HUES48 (cell line): ENCODE results near the gene FOXD3.
"Not testable (repeated sequence)": the region's sequence is repeated elsewhere in the genome, so short reads cannot be mapped to it uniquely, and the experiment has no call there.

Experiments
- H3K27ac ChIP-seq: one replicate; pipeline ENCODE4 v1.7.0; 2013; ENCODE audit warnings: low read depth, low read length, inconsistent platforms
- H3K27me3 ChIP-seq: 2 replicates; pipeline ENCODE4 v1.6.1; 2013; ENCODE audit warnings: mild to moderate bottlenecking, low read length; ENCODE audit not compliant: control insufficient read depth, insufficient read depth
- H3K36me3 ChIP-seq: 2 replicates; pipeline ENCODE4 v1.6.1; 2013; ENCODE audit warnings: low read length; ENCODE audit not compliant: control insufficient read depth, insufficient read depth
- H3K4me1 ChIP-seq: 2 replicates; pipeline ENCODE4 v1.6.1; 2013; ENCODE audit warnings: mild to moderate bottlenecking, low read length; ENCODE audit not compliant: control insufficient read depth, insufficient read depth
- H3K4me3 ChIP-seq: 2 replicates; pipeline ENCODE4 v1.5.1; 2013; ENCODE audit warnings: mild to moderate bottlenecking, low read depth, low read length
- H3K9ac ChIP-seq: 2 replicates; pipeline ENCODE4 v1.6.1; 2013; ENCODE audit warnings: mild to moderate bottlenecking, low read depth, low read length, moderate library complexity
- H3K9me3 ChIP-seq: 2 replicates; pipeline ENCODE4 v1.6.1; 2013; ENCODE audit warnings: low read length; ENCODE audit not compliant: control insufficient read depth, insufficient read depth

FOXD3 gene

DNA sequence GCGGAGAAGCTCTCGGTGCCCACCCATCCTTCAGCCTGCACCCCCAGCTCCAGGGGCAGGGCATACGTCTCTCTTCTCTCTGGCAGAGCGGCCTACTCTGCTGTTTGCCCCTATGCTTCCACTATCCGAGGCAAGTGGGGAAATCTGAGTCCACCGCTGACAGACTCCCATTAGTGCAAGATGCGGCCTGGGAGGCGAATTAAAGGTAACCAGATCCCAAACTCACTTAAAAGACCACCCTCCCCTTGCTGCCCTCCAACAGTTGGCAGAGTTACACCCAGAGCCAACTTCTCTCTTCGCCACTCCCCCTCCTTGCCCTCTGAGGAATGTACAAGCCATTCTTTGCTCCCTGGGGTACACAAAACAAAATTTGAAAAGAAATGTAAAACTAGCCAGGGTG lies 6.4 kb downstream of the FOXD3 start:
- H3K9me3 ChIP-seq, result no peaks in the 10 kb centered on the region
- peaks cover 94% of the 10 kb centered on the region for H3K27me3 ChIP-seq
- H3K4me1 ChIP-seq, result peaks cover 67% of the 10 kb centered on the region
- H3K9ac ChIP-seq, result no peak overlapping the region
- no peak overlapping the region for H3K27ac ChIP-seq
- peak overlapping the region; percentile 47; the same call in 1 of the 2 replicates for H3K4me3 ChIP-seq
- H3K36me3 ChIP-seq, result no peaks in the 10 kb centered on the region

DNA sequence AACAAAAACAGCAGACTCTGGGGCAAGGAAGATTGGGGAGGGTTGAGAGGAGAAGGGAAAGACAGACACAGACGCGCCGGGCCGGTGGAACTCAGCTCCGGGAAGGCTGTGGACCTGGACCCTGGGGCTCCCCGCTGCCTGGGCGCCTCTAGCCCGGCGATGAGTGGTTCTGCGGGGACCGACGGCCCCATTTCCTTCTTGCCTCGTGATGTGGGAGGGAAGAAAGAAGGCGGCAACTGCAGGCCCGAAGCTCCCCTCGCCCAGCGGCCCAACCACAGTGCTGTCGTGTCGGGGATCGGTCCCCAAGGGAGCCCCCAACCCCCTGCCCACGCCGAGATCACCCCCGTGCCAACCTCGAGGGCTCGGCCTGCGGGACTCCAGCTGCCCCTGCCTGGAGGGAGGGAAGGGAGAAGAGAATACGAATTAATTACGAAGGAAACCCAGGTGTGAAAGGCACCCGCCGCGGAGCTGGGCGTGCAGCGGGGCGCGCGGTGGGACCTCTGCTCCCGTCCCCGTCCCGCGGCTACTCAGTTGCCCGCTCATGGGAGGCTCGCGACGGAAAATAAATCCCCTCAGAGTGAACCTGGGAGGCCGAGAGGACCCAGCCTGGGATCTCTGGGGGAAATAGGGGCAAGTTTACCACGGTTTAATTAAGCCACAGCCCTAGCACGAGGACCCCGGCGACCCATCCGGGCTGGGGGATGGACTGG lies 7.4 kb downstream of the FOXD3 start:
- Histone ChIP-seq H3K9me3 (no peaks in the 10 kb centered on the region), H3K36me3 (no peaks in the 10 kb centered on the region), H3K4me1 (peaks cover 67% of the 10 kb centered on the region), H3K4me3 (peak overlapping the region; percentile 47), H3K27ac (no peak overlapping the region), H3K9ac (peak overlapping the region; percentile 7; the same call in 1 of the 2 replicates), H3K27me3 (peaks cover 86% of the 10 kb centered on the region)

DNA sequence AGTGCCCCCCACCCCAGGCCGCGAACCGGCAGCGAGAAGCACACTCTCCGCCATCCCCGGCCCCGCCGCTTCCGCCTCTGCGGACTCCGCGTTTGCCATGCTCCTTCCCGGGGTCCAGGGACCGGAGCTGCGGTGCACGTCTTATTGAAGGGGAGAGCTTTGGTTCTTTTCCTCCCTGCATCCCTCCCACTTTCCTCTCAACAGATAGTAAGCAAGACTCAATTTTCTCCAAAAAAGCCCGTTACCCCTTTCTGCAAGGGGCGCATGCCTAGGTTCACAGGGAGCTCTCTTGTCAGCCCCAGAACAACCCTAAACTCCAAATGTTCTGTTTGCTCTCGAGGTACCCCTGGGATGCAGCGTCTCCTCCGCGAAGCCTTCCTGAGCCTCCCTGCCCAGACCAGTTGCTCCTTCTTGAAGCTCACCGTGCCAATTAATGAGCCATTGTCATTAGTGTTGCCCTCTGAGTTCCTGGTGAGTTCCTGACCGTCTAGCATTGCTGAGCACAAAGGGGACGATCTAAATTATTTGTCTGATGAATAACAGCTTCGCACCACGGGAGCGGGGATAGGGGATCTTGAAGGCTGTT lies 8.1 kb downstream of the FOXD3 start:
- Histone ChIP-seq H3K36me3 (no peaks in the 10 kb centered on the region), H3K27me3 (peaks cover 80% of the 10 kb centered on the region), H3K9me3 (no peaks in the 10 kb centered on the region), H3K9ac (no peak overlapping the region; the same call in 1 of the 2 replicates), H3K4me3 (peak overlapping the region; percentile 47), H3K4me1 (peaks cover 61% of the 10 kb centered on the region), H3K27ac (no peak overlapping the region)

DNA sequence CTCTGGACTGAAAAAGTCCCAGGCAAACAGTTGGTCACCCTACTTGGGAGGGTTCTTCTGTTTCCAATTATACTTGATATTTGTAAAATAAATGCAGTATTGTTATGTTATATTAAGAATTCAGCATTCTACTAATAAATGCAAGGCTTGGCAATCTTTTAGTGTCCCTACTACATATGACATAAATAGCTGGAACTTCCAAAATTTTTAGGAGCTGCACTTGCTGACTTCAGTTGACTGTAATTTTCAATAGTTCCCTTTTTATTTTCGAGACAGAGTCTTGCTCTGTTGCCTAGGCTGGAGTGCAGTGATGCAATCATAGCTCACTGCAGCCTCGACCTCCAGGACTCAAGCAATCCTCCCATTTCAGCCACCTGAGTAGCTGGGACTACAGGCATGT lies 20.0 kb downstream of the FOXD3 start:
- no peaks in the 10 kb centered on the region for H3K9me3 ChIP-seq
- H3K27ac ChIP-seq, result no peak overlapping the region

DNA sequence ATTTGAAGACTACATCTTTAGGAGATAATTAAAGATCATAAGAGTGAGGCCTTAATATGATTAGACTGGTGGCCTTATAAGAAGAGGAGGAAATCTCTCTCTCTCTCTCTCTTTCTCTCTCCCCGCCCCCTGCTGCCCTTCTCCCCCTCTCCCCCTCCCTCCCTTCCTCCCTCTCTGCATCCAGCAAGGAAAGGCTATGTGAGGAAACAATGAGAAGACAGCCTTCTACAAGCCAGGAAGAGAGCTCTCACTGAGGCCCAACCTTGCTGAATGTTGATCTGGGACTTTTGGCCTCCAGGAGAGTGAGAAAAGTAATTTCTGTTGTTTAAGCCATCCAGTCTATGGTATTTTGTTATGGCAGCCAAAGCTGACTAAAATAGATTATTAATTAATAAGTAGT lies 21.6 kb downstream of the FOXD3 start:
- Histone ChIP-seq H3K27me3 (no peaks in the 10 kb centered on the region), H3K36me3 (no peaks in the 10 kb centered on the region), H3K9me3 (no peaks in the 10 kb centered on the region), H3K9ac (no peak overlapping the region), H3K27ac (no peak overlapping the region), H3K4me1 (peaks cover 5% of the 10 kb centered on the region), H3K4me3 (no peak overlapping the region)

More for the DNA sequence above, 20.0 kb downstream of the FOXD3 start:
- Histone ChIP-seq H3K4me1 (peaks cover 5% of the 10 kb centered on the region), H3K9ac (no peak overlapping the region), H3K27me3 (no peaks in the 10 kb centered on the region), H3K4me3 (no peak overlapping the region), H3K36me3 (no peaks in the 10 kb centered on the region)

DNA sequence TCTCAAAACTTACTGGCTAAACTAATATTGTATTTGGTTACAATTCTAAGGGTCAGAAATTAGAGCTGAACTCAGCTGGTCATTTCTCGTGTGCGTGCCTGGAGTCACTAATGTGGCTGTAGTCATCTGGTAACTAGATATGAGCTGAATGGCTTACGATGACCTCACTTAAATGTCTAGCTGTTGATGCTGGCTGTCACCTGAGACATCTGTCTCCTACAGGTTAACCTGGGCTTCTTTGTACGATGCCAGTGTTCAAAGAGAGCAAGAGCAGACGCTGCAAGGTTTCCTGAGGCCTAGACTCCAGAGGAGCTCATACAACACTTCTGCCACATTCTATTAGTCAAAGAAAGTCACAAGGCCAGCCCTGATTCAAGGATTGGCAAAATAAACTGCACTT lies 28.0 kb downstream of the FOXD3 start:
- Histone ChIP-seq H3K9me3 (no peaks in the 10 kb centered on the region), H3K27me3 (no peaks in the 10 kb centered on the region), H3K27ac (no peak overlapping the region), H3K9ac (no peak overlapping the region), H3K4me3 (no peak overlapping the region), H3K36me3 (no peaks in the 10 kb centered on the region), H3K4me1 (no peaks in the 10 kb centered on the region)

DNA sequence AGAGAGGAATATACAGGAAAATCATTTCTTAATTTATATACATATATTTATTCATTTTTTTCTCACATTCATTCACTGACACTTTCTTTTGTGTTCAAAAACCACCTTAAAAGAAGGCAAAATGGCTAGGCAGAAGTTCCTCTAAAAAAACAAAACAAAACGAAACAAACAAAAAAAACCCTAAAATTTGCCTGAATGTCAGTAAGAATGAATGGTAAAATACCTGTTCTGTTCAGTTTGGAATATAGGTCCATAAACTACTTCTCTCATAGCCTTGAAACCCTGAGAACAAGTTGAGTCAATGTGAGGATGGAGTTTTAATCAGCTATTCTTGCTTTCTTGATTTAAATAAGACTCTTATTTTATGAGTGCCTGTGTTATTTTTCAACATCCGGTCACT lies 30.4 kb downstream of the FOXD3 start:
- H3K27ac ChIP-seq, result no peak overlapping the region
- H3K36me3 ChIP-seq, result no peaks in the 10 kb centered on the region
- no peaks in the 10 kb centered on the region for H3K4me1 ChIP-seq
- H3K27me3 ChIP-seq, result no peaks in the 10 kb centered on the region
- H3K9me3 ChIP-seq, result no peaks in the 10 kb centered on the region
- H3K9ac ChIP-seq, result no peak overlapping the region
- H3K4me3 ChIP-seq, result no peak overlapping the region

DNA sequence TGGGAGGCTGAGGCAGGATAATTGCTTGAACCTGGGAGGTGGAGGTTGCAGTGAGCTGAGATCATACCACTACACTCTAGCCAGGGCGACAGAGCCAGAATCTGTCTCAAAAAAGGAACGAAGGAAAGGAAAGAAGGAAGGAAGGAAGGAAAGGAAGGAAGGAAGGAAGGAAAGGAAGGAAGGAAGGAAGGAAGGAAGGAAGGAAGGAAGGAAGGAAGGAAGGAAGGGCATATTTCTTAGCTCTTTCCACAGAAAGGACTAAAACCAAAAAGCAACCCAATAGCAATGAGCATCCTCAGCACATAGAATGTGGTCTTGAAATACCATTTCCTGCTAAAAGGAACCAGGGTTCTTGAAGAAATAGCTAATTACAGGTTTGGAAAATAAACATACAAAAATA lies 33.9 kb downstream of the FOXD3 start:
- not testable (repeated sequence) for H3K4me3 ChIP-seq, H3K27ac ChIP-seq, H3K4me1 ChIP-seq, H3K9ac ChIP-seq, H3K36me3 ChIP-seq, H3K9me3 ChIP-seq, H3K27me3 ChIP-seq

DNA sequence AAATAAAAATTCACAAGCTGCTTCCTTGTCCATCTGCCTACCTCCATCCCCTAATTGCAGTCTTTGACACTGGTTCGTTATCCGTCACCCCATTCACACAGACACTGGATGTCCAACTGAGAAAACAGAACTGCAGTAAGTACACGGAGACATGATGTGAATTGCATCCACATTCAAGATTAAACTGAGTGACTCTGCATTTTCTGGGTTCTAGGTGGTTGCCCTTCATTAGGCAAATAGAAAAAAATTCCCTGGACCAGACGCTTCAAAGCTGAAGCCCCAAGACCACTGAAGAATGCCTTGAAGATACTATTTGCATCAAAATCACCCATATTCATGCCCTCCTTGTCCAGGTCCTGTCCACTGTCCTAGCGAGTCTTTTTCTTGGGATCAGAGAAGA lies 37.2 kb downstream of the FOXD3 start:
- H3K27me3 ChIP-seq, result no peaks in the 10 kb centered on the region
- H3K4me1 ChIP-seq, result no peaks in the 10 kb centered on the region
- H3K9ac ChIP-seq, result no peak overlapping the region
- no peaks in the 10 kb centered on the region for H3K36me3 ChIP-seq
- H3K9me3 ChIP-seq, result no peaks in the 10 kb centered on the region
- no peak overlapping the region for H3K4me3 ChIP-seq
- no peak overlapping the region for H3K27ac ChIP-seq

DNA sequence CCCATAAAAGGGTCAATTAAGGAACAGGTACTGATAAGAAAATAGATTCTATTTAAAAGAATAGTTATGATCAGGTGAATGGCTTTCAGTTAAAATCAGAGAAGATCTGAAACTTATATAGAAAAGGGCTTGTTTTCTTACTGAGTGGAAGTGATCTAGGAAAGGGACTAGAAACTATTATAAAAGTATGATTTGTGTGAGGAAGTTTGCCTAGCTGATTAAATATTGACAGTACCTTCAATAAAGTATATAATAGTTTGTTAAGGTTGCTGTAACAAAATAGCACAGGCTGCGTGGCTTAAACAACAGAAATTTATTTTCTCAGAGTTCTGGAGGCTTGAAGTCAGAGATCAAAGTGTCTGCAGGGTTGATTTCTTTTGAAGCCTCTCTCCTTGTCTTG lies 39.7 kb downstream of the FOXD3 start:
- no peak overlapping the region for H3K4me3 ChIP-seq

DNA sequence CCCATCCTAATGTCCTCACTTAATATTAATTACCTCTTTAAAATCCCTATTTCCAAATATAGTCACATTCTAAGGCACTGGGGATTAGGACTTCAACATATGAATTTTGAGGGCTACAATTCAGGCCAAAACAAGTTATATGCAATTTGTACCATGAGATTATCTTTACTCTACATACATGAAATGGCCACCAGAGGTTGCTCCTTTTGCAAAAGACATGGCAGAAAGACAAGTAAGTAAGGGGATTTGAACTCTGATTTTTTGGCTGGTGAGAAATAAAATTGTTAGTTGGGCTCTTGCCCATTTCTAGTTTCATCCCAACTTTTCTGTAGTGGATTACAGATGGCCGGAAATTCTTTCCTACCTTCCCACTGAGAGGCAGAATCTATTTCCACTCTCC lies 40.2 kb downstream of the FOXD3 start:
- no peaks in the 10 kb centered on the region for H3K36me3 ChIP-seq
- no peaks in the 10 kb centered on the region for H3K9me3 ChIP-seq
- H3K27ac ChIP-seq, result no peak overlapping the region
- peaks cover 7% of the 10 kb centered on the region for H3K4me1 ChIP-seq
- no peak overlapping the region for H3K9ac ChIP-seq
- H3K4me3 ChIP-seq, result no peak overlapping the region
- peaks cover 9% of the 10 kb centered on the region; the same call in 1 of the 2 replicates for H3K27me3 ChIP-seq

More for the DNA sequence above, 39.7 kb downstream of the FOXD3 start:
- Histone ChIP-seq H3K36me3 (no peaks in the 10 kb centered on the region), H3K27me3 (peaks cover 9% of the 10 kb centered on the region; the same call in 1 of the 2 replicates), H3K27ac (no peak overlapping the region), H3K9me3 (no peaks in the 10 kb centered on the region), H3K9ac (no peak overlapping the region), H3K4me1 (peaks cover 6% of the 10 kb centered on the region)
